ENCODE results near the gene PCAT6.
A peak's percentile ranks its signal among the peaks of the same experiment; 100 is the strongest.

PCAT6 gene

GRCh38 chr1:202852163-202852904 lies 41.6 kb downstream of the PCAT6 start:
- peak; percentile 87 for DNase-seq

DNA sequence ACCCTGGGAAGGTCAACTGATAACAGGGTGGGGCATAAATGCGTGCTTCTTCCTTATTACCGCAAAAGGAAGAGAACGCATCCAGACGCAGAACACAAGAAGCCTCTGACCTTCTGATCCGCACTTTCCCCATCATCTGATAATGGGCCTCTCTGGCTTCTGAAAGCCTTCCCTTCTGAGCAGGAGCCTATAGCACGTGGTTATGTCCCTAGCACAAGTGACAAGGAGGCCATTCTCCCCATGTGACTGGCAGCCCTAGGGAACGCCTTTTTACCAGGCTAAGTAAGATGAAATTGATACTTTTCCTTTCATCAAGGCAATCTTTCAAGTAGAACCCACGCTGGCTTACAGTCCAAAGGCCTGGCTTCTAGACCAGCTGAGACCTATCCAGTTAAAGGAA lies 44.0 kb downstream of the PCAT6 start:
- DNase-seq: no peak

- no peak for DNase-seq
Measured at GRCh38 chr1:202856014-202856413, 45.3 kb downstream of the PCAT6 start.

DNA sequence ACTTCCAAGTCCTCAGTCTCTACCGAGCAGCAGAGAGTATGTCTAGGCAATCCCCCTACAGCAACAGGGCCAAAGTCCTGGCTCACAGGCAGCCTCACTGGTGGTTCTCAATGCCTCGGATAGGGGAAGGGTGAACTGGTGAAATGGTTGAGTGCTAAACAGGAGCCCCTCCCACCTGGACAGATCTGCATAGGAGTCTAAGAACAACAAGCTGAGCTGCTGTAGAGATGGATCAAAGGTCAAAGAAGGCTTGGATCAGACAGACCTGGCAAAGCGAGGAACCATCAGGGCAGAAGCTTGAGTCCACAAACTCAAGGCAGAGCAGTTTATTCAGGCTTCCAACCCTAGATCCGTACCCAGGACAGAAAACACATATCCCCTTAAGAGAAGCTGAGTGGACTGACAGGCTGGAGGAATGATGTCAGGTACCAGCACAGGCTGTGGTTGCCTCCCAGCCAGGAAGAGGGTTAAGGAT lies 46.4 kb downstream of the PCAT6 start:
- no peak for DNase-seq

DNA sequence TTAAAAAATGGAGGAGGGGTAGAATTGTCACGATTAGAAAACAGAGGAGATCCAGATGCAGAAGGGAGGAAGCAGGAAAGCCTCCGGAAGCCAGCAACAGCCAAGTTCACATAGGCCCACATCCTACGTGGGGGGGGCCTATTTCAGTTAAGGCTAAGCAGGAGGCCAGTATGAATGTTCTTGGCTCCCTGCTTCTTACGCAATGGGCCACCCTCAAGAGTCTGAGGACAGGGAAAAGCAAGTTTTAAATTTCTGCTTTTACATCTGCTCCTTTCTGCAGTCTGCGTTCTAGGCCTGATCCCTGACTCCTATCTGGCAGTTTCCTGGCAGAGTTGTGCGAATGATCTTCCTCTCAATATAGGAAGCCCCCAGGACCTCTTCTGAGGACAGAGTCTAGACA lies 47.6 kb downstream of the PCAT6 start:
- no peak for DNase-seq

DNA sequence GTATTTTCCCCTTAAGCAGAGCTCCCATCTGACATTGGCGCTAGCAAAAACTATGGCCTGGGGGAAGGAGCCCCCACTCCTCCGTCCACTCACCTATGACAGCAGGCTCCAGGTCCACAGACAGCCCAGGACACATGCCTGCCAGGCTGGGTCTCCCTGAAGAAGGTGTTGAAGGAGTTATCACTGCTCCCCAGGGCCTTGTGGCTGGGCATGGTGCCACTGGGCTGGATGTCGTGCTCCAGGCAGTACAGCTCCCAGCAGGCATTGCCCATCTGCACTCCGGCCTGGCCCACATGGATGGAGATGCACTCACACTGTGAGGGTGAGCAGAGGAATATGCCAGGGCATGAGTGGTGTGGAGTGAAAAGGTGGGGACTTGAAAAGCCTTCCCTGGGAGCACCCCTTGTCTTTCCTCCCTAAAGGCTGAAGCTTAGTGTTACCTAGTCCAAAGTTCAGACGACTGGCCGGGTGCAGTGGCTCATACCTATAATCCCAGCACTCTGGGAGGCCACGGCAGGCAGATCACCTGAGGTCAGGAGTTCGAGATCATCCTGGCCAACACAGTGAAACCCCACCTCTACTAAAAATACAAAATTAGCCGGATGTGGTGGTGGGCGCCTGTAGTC lies 48.1 kb downstream of the PCAT6 start:
- no peak for DNase-seq

- DNase-seq: no peak
Measured at GRCh38 chr1:202860744-202861419, 50.1 kb downstream of the PCAT6 start.

All from OCI-M1 (cell line).